GM12891 (cell line): ENCODE results near the gene TFF1.

Experiments
- DNase-seq: peaks from one replicate; pipeline ENCODE4 v3.0.0; 2011; ENCODE audit warnings: low spot score; ENCODE audit not compliant: insufficient read length
- FAIRE-seq: peaks from 2 replicates; lab custom pipeline; 2011; peaks lifted over from hg19 to GRCh38; lab: Jason Lieb, UNC
- PAX5 ChIP-seq: IDR thresholded peaks from 2 replicates; pipeline ENCODE4 v1.6.1; 2011; ENCODE audit warnings: low read length, moderate library complexity, mild to moderate bottlenecking; ENCODE audit not compliant: insufficient read depth, severe bottlenecking
- POLR2A ChIP-seq: IDR thresholded peaks from 2 replicates; pipeline ENCODE4 v1.6.1; 2011; ENCODE audit warnings: low read depth, low read length, control low read depth
- POLR2AphosphoS5 ChIP-seq: IDR thresholded peaks from 2 replicates; pipeline ENCODE4 v1.6.1; 2011; ENCODE audit warnings: low read depth, low read length, control low read depth
- POU2F2 ChIP-seq: IDR thresholded peaks from 2 replicates; pipeline ENCODE4 v1.6.1; 2011; ENCODE audit warnings: low read depth, mild to moderate bottlenecking, control low read depth, low read length, moderate library complexity
- SPI1 ChIP-seq: IDR thresholded peaks from 2 replicates; pipeline ENCODE4 v1.6.1; 2011; ENCODE audit warnings: low read depth, low read length, control low read depth
- TAF1 ChIP-seq: IDR thresholded peaks from 2 replicates; pipeline ENCODE4 v1.6.1; 2011; ENCODE audit warnings: low read depth, low read length, control low read depth

Gene TFF1

GRCh38 chr21:42347601-42348327, 18.6 kb downstream of the TFF1 start:
- TF ChIP-seq SPI1 (no peak), TAF1 (no peak), PAX5 (no peak), POLR2AphosphoS5 (no peak), POLR2A (no peak), POU2F2 (no peak)
- DNase-seq, result no peak
- no peak for FAIRE-seq

- no peak for TF ChIP-seq POLR2AphosphoS5
- TF ChIP-seq TAF1, result no peak
- TF ChIP-seq POU2F2, result no peak
- no peak for TF ChIP-seq SPI1
- no peak for TF ChIP-seq PAX5
- TF ChIP-seq POLR2A, result no peak
- FAIRE-seq (no peak), DNase-seq (no peak)
Observed at GRCh38 chr21:42346866-42347600, 19.3 kb downstream of the TFF1 start.

GRCh38 chr21:42346441-42346840, 19.9 kb downstream of the TFF1 start:
- no peak for TF ChIP-seq SPI1
- DNase-seq (no peak), FAIRE-seq (no peak)

GRCh38 chr21:42344631-42345030, 21.7 kb downstream of the TFF1 start:
- FAIRE-seq, result no peak
- TF ChIP-seq POU2F2, result no peak
- no peak for DNase-seq

GRCh38 chr21:42343963-42344510, 22.3 kb downstream of the TFF1 start:
- TF ChIP-seq PAX5, result no peak
- no peak for TF ChIP-seq POLR2A
- no peak for TF ChIP-seq POLR2AphosphoS5
- no peak for TF ChIP-seq TAF1
- DNase-seq, result no peak
- FAIRE-seq, result no peak

GRCh38 chr21:42343556-42343955, 22.8 kb downstream of the TFF1 start:
- TF ChIP-seq POLR2AphosphoS5, result no peak
- TF ChIP-seq SPI1, result no peak
- no peak for TF ChIP-seq PAX5
- no peak for TF ChIP-seq TAF1
- no peak for TF ChIP-seq POU2F2
- no peak for TF ChIP-seq POLR2A
- FAIRE-seq, result no peak

GRCh38 chr21:42343101-42343500, 23.2 kb downstream of the TFF1 start:
- DNase-seq, result no peak
- no peak for FAIRE-seq
- TF ChIP-seq PAX5 (no peak), TAF1 (no peak), POU2F2 (no peak), POLR2A (no peak), POLR2AphosphoS5 (no peak), SPI1 (no peak)

More at GRCh38 chr21:42343556-42343955, 22.8 kb downstream of the TFF1 start:
- no peak for DNase-seq

- FAIRE-seq, result no peak
- DNase-seq, result no peak
- TF ChIP-seq POLR2AphosphoS5, result no peak
- TF ChIP-seq SPI1, result no peak
- no peak for TF ChIP-seq POLR2A
- TF ChIP-seq POU2F2, result no peak
- TF ChIP-seq TAF1, result no peak
- TF ChIP-seq PAX5, result no peak
Observed at GRCh38 chr21:42341776-42342542, 24.4 kb downstream of the TFF1 start.

- FAIRE-seq (no peak), DNase-seq (no peak)
- TF ChIP-seq SPI1 (no peak), PAX5 (no peak), POLR2A (no peak), TAF1 (no peak), POU2F2 (no peak), POLR2AphosphoS5 (no peak)
Observed at GRCh38 chr21:42340187-42341050, 25.9 kb downstream of the TFF1 start.
